Tibial nerve (tissue), 4 donors: ENCODE results near the gene XYLT1. TPM values are rescaled to one million over a fixed set of nuclear protein-coding genes. Genes with fewer than 3 reads are reported as not detected.
A peak's percentile ranks its signal among the peaks of the same experiment; 100 is the strongest.

Source experiments
- DNase-seq, 2 donors: peaks; one replicate each; pipeline ENCODE4 v3.0.0-alpha.2; 2019; ENCODE audit warnings: low spot score in 2 of 2
- H3K27ac ChIP-seq, 4 donors: fragments of 200-600 bp; sonication (generic) in 3 of 4; one replicate each; pipeline ENCODE4 v1.5.1; 2017 to 2019; ENCODE audit warnings: mild to moderate bottlenecking in 1 of 4
- H3K27me3 ChIP-seq, 2 donors: fragments of 200-600 bp; sonication (generic) in 1 of 2; one replicate each; pipeline versions ENCODE4 v1.5.1 to v1.6.0; 2017 to 2019
- H3K36me3 ChIP-seq, 3 donors: fragments of 200-600 bp; sonication (generic); one replicate each; pipeline ENCODE4 v1.5.1; 2018 to 2019
- H3K4me1 ChIP-seq, 4 donors: fragments of 200-600 bp; sonication (generic) in 3 of 4; one replicate each; pipeline ENCODE4 v1.5.1; 2017 to 2019
- H3K4me3 ChIP-seq, 4 donors: fragments of 200-600 bp; sonication (generic) in 3 of 4; one replicate each; pipeline ENCODE4 v1.5.1; 2017 to 2019; ENCODE audit warnings: mild to moderate bottlenecking in 1 of 4, moderate library complexity in 1 of 4
- H3K9me3 ChIP-seq, 4 donors: fragments of 200-600 bp; sonication (generic) in 3 of 4; one replicate each; pipeline ENCODE4 v1.5.1; 2017 to 2019
- EP300 ChIP-seq, 2 donors: sonication (generic); formaldehyde crosslinking; IDR thresholded peaks; one replicate each; pipeline ENCODE4 v1.6.1; 2017; ENCODE audit warnings: antibody characterized with exemption in 2 of 2, mild to moderate bottlenecking in 1 of 2
- POLR2A ChIP-seq, 2 donors: fragments of 450-650 bp; IDR thresholded peaks; one replicate each; pipeline ENCODE4 v1.6.1; 2017; ENCODE audit warnings: antibody characterized with exemption in 2 of 2, mild to moderate bottlenecking in 2 of 2, moderate library complexity in 2 of 2
- WGBS, 2 donors: methylation state at CpG; one replicate each; pipeline ENCODE4 v1.1.5; 2018; 5-methylcytosine and 5-hydroxymethylcytosine counted together
- total RNA-seq, 4 donors: library from RNA; depleted of rRNA; stranded (reverse); fragments of >200 nt; gene quantifications; one replicate each; pipeline ENCODE4 v1.1.0, GENCODE V29; 2016
- TF ChIP-seq, protein P1 (sequence below), 5 experiments: fragments of 200-600 bp in 3 of 5; fragments of 450-650 bp in 2 of 5; sonication (generic) in 3 of 5; IDR thresholded peaks; one replicate each; pipeline ENCODE4 v1.5.1; 2016 to 2019; ENCODE audit warnings: antibody characterized with exemption in 5 of 5, mild to moderate bottlenecking in 3 of 5, moderate library complexity in 2 of 5

XYLT1 gene
- total RNA-seq: 10 to 100 TPM; 13.8 to 23.1 (median 14.8) TPM

DNA sequence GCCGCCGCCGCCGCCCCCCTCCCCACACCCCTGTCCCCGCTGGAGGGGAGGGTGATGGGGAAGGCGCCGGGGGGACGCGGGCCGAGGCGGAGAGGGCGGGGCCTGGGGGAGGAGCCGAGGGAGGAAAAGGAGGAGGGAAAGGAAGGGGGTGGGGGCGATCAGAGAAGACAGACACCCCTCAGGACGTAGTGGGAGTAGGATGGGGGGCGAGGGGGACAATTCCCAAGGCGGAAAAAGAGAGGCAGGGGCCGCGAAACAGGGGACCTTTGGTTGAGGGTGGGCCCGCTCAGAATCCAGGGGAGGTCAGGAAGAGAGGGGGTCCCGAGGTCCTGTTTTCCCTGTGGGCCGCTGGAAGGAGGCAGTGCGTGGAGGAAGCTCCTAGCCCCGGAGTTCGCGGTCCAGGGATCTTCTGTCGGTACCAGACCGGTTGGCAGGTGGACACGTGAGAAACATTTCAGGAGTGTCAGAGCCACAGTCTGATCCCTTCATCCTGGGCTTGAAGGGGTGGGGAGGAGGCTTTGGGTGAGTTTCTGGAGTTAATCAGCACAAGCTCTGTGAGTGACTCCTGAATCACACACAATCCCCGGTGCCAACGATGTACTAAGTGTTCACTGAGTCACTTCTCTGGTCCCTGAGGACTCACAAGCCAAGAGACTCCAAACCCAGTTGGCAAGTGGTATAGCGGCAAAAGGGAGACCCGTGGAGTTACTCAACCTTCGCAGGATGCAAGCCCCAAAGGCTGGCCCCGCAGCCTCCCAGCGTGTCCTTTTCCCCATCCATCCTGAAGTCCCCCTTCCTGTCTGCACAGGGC, at the start of gene XYLT1:
Gene XYLT1 (minus strand): TSS at position 53 of the 811 bp plus-strand sequence. CDS start 164 bp downstream, outside the sequence.
- Histone ChIP-seq H3K27ac (peak within 1 kb of the TSS; percentile 54 to 94 (median 87)), H3K4me1 (peaks cover 0 to 57% (median 23%) of the 10 kb centered on the region in 4 donors), H3K4me3 (peak within 1 kb of the TSS; percentile 62 to 86 (median 78)), H3K9me3 (no peaks in the 10 kb centered on the region), H3K27me3 (peaks cover 0 to 3% of the 10 kb centered on the region in 2 donors), H3K36me3 (no peaks in the 10 kb centered on the region)
- TF ChIP-seq EP300 (IDR thresholded peaks at IDR 0.05) (peak in 1 of 2 donors; percentile 73), POLR2A (IDR thresholded peaks at IDR 0.05) (no peak)
- TF ChIP-seq, protein P1, sequence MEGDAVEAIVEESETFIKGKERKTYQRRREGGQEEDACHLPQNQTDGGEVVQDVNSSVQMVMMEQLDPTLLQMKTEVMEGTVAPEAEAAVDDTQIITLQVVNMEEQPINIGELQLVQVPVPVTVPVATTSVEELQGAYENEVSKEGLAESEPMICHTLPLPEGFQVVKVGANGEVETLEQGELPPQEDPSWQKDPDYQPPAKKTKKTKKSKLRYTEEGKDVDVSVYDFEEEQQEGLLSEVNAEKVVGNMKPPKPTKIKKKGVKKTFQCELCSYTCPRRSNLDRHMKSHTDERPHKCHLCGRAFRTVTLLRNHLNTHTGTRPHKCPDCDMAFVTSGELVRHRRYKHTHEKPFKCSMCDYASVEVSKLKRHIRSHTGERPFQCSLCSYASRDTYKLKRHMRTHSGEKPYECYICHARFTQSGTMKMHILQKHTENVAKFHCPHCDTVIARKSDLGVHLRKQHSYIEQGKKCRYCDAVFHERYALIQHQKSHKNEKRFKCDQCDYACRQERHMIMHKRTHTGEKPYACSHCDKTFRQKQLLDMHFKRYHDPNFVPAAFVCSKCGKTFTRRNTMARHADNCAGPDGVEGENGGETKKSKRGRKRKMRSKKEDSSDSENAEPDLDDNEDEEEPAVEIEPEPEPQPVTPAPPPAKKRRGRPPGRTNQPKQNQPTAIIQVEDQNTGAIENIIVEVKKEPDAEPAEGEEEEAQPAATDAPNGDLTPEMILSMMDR (IDR thresholded peaks at IDR 0.05): no peak
- DNase-seq: peak; percentile 57 to 76
- 6 to 7% methylated on average over 28 to 30 of the region's 36 CpGs for WGBS, 2 donors

DNA sequence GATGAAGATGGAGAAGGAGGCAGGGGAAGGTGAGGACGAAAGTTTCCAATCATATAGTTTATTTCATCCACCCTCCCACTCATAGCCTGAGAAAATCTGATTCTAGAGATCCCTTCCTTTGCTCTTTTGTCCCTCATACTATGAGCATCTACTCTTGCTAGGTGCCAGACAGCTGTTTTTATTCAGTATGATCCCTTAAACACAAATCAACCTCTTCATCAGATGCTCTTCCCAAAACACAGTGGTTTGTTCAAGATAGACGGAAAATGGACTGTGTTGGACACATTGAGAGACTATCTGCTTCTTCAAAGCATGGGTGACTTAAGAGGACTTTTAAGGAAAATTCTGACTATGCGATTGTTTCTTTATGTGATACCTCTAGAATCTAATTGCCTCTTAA, 49.4 kb upstream of the XYLT1 start:
- 69 to 73% methylated on average over 3 of the region's 3 CpGs for WGBS, 2 donors
- DNase-seq: no peak
- Histone ChIP-seq H3K27me3 (no peaks in the 10 kb centered on the region), H3K9me3 (no peaks in the 10 kb centered on the region), H3K27ac (no peak overlapping the region), H3K4me1 (no peaks in the 10 kb centered on the region), H3K4me3 (no peak overlapping the region), H3K36me3 (no peaks in the 10 kb centered on the region)
- TF ChIP-seq POLR2A (IDR thresholded peaks at IDR 0.05) (no peak), EP300 (IDR thresholded peaks at IDR 0.05) (no peak)
- TF ChIP-seq, protein P1 (IDR thresholded peaks at IDR 0.05): no peak

GRCh38 chr16:17519101-17519955, 48.6 kb upstream of the XYLT1 start:
- Histone ChIP-seq H3K4me1 (no peaks in the 10 kb centered on the region), H3K36me3 (no peaks in the 10 kb centered on the region), H3K27me3 (no peaks in the 10 kb centered on the region), H3K4me3 (no peak overlapping the region), H3K27ac (no peak overlapping the region), H3K9me3 (no peaks in the 10 kb centered on the region)
- WGBS, 2 donors: 42 to 46% methylated on average over 9 of the region's 9 CpGs
- TF ChIP-seq POLR2A (IDR thresholded peaks at IDR 0.05): no peak
- TF ChIP-seq EP300 (IDR thresholded peaks at IDR 0.05): no peak
- TF ChIP-seq, protein P1 (IDR thresholded peaks at IDR 0.05): no peak
- DNase-seq: no peak

DNA sequence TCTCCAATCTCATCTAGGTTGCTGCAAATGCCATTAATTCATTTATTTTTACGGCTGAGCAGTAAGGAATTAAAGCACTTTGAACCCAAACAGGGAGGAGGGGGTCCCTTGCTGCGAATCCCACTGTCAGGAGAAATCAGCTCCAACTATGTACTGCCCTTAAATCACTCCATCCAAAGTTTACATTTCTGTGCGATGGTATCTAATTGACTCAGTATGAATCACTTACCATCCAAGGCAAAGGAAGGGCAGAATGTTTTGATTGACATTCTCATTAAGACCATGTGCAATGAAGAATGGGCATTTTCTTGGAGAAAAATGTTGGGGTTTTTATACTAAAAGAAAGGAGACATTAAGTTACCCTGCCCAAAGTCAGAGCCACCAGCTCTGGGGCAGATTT, 47.7 kb upstream of the XYLT1 start:
- no peak for DNase-seq
- Histone ChIP-seq H3K27me3 (no peaks in the 10 kb centered on the region), H3K27ac (no peak overlapping the region), H3K9me3 (no peaks in the 10 kb centered on the region), H3K4me1 (no peaks in the 10 kb centered on the region), H3K36me3 (no peaks in the 10 kb centered on the region), H3K4me3 (no peak overlapping the region)
- no peak for TF ChIP-seq POLR2A (IDR thresholded peaks at IDR 0.05)
- no peak for TF ChIP-seq EP300 (IDR thresholded peaks at IDR 0.05)
- TF ChIP-seq, protein P1 (IDR thresholded peaks at IDR 0.05): no peak
- WGBS, 2 donors: 63 to 74% methylated on average over 3 of the region's 3 CpGs
